Activated CD8-positive, alpha-beta T cell treated with anti-CD3 and anti-CD28 coated beads for 36 hours (primary cell): ENCODE measurements around the gene TMEM108. TPM values are rescaled to one million over a fixed set of nuclear protein-coding genes. Genes with fewer than 3 reads are reported as not detected.

Experiments
- ATAC-seq: fragments of 200-7000 bp; cut with Tn5 transposase; one replicate; pipeline ENCODE4 v1.10.0; 2021; ENCODE audit warnings: mild to moderate bottlenecking, moderate library complexity
- CTCF ChIA-PET: fragments of 350-600 bp; sonication (Branson Sonifier 250); formaldehyde crosslinking; loops from one replicate; lab custom pipeline; 2021; ENCODE audit warnings: antibody characterized with exemption; lab: Charles Lee
- POLR2A ChIA-PET: fragments of 350-600 bp; sonication (Branson Sonifier 250); formaldehyde crosslinking; loops from one replicate; lab custom pipeline; 2021; ENCODE audit warnings: antibody characterized with exemption; lab: Charles Lee
- DNase-seq: peaks from one replicate; pipeline ENCODE4 v3.0.0-alpha.2; 2020
- H3K27ac Mint-ChIP-seq: one replicate; pipeline ENCODE4 v1.8.0; 2021; ENCODE audit warnings: mild to moderate bottlenecking, mixed read lengths
- H3K27me3 Mint-ChIP-seq: one replicate; pipeline ENCODE4 v1.8.0; 2021; ENCODE audit warnings: mixed read lengths
- H3K36me3 Mint-ChIP-seq: one replicate; pipeline ENCODE4 v1.8.0; 2021; ENCODE audit warnings: low read depth, mixed read lengths
- H3K4me1 Mint-ChIP-seq: one replicate; pipeline ENCODE4 v1.8.0; 2021; ENCODE audit warnings: low read depth, mixed read lengths
- H3K4me3 Mint-ChIP-seq: one replicate; pipeline ENCODE4 v1.8.0; 2021; ENCODE audit warnings: mild to moderate bottlenecking, moderate library complexity, mixed read lengths
- H3K9me3 Mint-ChIP-seq: one replicate; pipeline ENCODE4 v1.8.0; 2021; ENCODE audit warnings: mixed read lengths
- intact Hi-C: fragments of 100-400 bp; cut with micrococcal nuclease; formaldehyde crosslinking; loops from one replicate; pipeline ENCODE4 v1.10.0; 2022
- total RNA-seq, 2 experiments: library from RNA; stranded (reverse); gene quantifications; one replicate each; pipeline ENCODE4 v1.2.3, GENCODE V29; 2021
- TF ChIP-seq, protein P1 (sequence below): fragments of 200-600 bp; IDR thresholded peaks from one replicate; pipeline ENCODE4 v1.8.0; 2022; ENCODE audit warnings: antibody characterized with exemption, mild to moderate bottlenecking

TMEM108 gene
- total RNA-seq, 2 experiments from 2014 or later: not detected

DNA sequence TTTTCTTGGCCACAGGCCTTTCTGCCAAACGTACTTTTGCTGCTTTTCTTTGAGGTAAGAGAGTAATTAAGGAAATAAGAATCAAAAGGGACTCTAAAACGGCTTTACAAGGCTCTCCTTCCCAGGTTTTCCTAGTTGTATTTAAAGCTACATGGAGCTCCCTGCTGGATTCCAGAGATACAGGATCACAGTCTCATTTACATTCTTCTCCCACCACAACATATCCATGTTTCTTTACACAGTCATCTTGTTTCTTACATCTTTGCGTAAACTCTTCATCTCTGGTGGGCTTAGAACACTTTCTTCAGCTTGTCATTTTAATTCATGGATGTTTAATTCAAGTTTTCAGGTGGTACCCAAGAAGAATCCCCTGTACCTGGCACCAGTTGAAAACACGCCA, 244.0 kb downstream of the TMEM108 start:
- Mint-ChIP-seq H3K4me1 (no peaks in the 10 kb centered on the region), H3K36me3 (no peaks in the 10 kb centered on the region), H3K9me3 (no peaks in the 10 kb centered on the region), H3K27ac (no peak overlapping the region), H3K27me3 (peaks cover 8% of the 10 kb centered on the region), H3K4me3 (no peak overlapping the region)
- ATAC-seq (no peak), DNase-seq (no peak)
- ChIA-PET POLR2A (interaction anchor here (0.6 kb wide), 1 partner anchor 70 kb away, joined by 3 read pairs; no protein-coding TSS in a partner anchor), CTCF (no interaction called here)
- TF ChIP-seq, protein P1, sequence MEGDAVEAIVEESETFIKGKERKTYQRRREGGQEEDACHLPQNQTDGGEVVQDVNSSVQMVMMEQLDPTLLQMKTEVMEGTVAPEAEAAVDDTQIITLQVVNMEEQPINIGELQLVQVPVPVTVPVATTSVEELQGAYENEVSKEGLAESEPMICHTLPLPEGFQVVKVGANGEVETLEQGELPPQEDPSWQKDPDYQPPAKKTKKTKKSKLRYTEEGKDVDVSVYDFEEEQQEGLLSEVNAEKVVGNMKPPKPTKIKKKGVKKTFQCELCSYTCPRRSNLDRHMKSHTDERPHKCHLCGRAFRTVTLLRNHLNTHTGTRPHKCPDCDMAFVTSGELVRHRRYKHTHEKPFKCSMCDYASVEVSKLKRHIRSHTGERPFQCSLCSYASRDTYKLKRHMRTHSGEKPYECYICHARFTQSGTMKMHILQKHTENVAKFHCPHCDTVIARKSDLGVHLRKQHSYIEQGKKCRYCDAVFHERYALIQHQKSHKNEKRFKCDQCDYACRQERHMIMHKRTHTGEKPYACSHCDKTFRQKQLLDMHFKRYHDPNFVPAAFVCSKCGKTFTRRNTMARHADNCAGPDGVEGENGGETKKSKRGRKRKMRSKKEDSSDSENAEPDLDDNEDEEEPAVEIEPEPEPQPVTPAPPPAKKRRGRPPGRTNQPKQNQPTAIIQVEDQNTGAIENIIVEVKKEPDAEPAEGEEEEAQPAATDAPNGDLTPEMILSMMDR: no peak
- intact Hi-C loops: no loop called here

DNA sequence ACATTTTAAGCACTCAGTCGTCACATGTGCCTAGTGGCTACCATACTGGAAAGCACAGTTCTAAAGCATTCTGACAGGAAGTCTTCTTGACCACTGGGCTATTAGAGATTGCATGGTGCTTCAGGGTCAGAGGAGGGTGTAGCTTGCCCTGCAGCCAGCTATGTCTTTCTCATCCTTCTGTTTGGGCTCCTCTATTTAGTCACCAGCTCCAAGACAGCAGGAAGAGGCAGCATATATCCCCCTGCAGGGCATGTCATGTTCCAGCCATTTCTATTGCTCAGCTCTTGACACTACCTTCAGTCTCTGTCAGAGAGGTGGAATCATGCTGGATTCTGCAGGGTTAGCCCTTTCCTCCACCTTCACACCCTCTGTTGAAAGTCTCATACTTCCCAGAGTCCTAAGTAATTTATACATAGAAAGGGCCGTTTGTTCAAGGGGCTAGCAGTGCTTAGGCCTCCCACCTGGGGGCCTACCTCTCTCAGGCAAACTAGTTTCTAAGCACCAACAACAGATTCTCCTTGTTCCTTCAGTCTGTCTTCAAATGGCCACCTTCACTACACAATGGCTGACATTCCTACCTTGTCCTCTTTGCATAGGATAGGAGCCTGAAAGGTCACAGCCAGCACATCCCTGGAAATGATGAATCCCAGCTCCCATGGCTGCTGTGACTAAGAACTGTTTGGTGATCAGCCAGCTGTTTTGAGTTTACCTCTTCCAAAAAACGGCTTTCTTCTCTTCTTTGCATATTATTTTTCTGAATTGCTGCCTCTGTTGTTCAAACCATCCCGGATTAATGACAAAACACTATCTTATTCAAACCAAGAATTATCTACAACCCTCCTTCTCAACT, 246.0 kb downstream of the TMEM108 start:
- intact Hi-C loops: no loop called here
- TF ChIP-seq, protein P1: no peak
- ATAC-seq (no peak), DNase-seq (no peak)
- H3K27ac Mint-ChIP-seq: no peak overlapping the region
- POLR2A ChIA-PET: no interaction called here
- H3K4me3 Mint-ChIP-seq: no peak overlapping the region
- CTCF ChIA-PET: interaction anchor here (1.1 kb wide), 1 partner anchor 8 kb away, joined by 3 read pairs; no protein-coding TSS in a partner anchor
- H3K4me1 Mint-ChIP-seq: no peaks in the 10 kb centered on the region
- H3K36me3 Mint-ChIP-seq: no peaks in the 10 kb centered on the region
- H3K9me3 Mint-ChIP-seq: no peaks in the 10 kb centered on the region
- peaks cover 12% of the 10 kb centered on the region for H3K27me3 Mint-ChIP-seq

DNA sequence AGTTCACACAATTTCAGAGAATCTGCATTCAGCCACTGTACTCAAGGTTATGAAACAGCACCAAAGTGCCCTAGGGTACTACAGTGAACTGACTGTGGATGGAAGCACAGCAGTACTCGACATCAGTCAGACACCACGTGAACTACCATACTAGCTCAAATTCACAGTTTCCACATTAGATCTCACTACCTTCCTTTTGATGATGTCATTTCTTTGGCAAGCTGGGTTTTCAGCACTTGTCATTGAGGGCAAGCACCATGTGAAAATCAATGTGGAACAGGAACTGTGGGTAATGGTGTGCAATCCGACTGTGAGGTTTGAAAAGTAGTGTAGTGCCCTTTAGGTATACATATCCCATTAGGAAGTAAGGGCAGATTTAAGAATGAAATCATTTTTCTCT, 251.1 kb downstream of the TMEM108 start:
- H3K36me3 Mint-ChIP-seq: no peaks in the 10 kb centered on the region
- H3K9me3 Mint-ChIP-seq: no peaks in the 10 kb centered on the region
- TF ChIP-seq, protein P1: no peak
- ChIA-PET POLR2A (no interaction called here), CTCF (no interaction called here)
- no peak overlapping the region for H3K27ac Mint-ChIP-seq
- intact Hi-C loops: no loop called here
- ATAC-seq (no peak), DNase-seq (no peak)
- peaks cover 19% of the 10 kb centered on the region for H3K27me3 Mint-ChIP-seq
- H3K4me1 Mint-ChIP-seq: no peaks in the 10 kb centered on the region
- H3K4me3 Mint-ChIP-seq: no peak overlapping the region

DNA sequence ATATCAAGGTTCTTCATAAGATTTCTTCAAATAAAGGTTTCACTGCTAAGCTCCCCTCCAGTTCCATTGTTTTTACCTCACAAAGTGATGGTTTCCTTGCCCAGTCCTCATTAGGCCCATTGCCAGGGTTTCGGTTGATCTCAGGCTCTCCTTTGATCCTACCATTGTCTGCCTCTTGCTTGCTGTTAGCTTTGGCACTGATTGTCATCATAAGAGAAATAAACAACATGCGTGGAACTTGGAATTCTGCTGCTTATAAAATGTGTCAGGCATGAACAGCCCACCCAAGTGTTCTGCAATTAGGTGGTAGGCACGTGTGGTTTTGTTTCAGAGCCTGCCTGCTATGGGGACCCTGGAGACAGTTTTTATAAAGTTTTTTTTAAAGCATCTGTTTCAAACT, 254.1 kb downstream of the TMEM108 start:
- ChIA-PET POLR2A (no interaction called here), CTCF (interaction anchor here (1.5 kb wide), 1 partner anchor 9 kb away, joined by 3 read pairs; no protein-coding TSS in a partner anchor)
- no peak for ATAC-seq
- DNase-seq: no peak
- Mint-ChIP-seq H3K4me3 (no peak overlapping the region), H3K27ac (no peak overlapping the region), H3K27me3 (peaks cover 12% of the 10 kb centered on the region), H3K9me3 (no peaks in the 10 kb centered on the region), H3K4me1 (no peaks in the 10 kb centered on the region), H3K36me3 (no peaks in the 10 kb centered on the region)
- TF ChIP-seq, protein P1: no peak
- intact Hi-C loops: no loop called here

DNA sequence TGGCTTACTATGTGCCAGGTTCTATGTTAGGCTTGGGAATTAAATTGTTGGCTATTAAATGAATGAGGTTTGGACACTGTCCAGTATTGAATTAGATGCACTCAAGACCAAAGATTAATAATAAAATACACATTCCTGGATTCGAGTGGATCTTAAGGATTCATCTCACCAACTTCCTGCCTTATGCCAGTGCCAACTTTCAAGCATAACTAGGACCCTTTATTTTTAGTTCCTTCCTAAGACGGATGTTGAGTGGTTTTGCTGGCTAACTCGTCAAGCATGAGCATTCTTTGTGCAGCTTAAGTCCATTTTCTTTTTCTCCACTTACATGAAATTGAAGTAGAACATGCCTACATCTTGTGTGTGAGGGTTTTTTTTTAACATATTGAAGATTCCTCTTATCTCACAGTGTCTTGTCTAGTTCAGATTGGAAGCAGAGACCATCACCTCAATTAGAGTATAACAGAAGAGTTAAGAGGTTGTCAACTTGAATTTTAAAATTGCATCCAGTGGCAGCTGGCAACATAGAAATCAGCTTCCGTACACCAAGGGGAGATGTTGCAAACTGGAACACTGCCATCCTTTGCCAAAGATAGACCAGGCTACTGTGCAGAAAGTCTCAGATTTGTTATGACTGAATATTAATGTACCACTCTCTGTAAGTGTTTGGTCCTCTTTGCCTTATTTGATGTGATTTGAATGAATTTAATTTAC, 255.4 kb downstream of the TMEM108 start:
- DNase-seq: no peak
- Mint-ChIP-seq H3K9me3 (no peaks in the 10 kb centered on the region), H3K27me3 (peaks cover 8% of the 10 kb centered on the region), H3K36me3 (no peaks in the 10 kb centered on the region), H3K27ac (no peak overlapping the region), H3K4me1 (no peaks in the 10 kb centered on the region), H3K4me3 (no peak overlapping the region)
- no peak for ATAC-seq
- intact Hi-C loops: no loop called here
- POLR2A ChIA-PET: no interaction called here
- CTCF ChIA-PET: no interaction called here
- TF ChIP-seq, protein P1: no peak
